ENCODE data around the gene TMEM170B.

GRCh38 chr6:11553824-11554223 lies 16.3 kb downstream of the TMEM170B start:
- TF ChIP-seq SMARCB1 (IDR thresholded peaks at IDR 0.05; ENCODE audit: insufficient read length, low read depth) = no peak
- TF ChIP-seq HMG20A (CRISPR knock-in tag; conservative IDR thresholded peaks at IDR 0.05) = no peak
- no peak for TF ChIP-seq BACH1 (tag; IDR thresholded peaks at IDR 0.05)
- no peak for TF ChIP-seq GTF2F1 (IDR thresholded peaks at IDR 0.05; ENCODE audit: low read depth, low read length)
- TF ChIP-seq XRCC5 (IDR thresholded peaks at IDR 0.05; ENCODE audit: low read depth, low read length) = no peak
- no peak for TF ChIP-seq RB1 (IDR thresholded peaks at IDR 0.05; ENCODE audit: low read depth)
- no peak for TF ChIP-seq SIX5 (IDR thresholded peaks at IDR 0.05; ENCODE audit: borderline replicate concordance in 1 of 2, insufficient read depth in 1 of 2, low read depth in 1 of 2, low read length in 2 of 2)
- no peak for TF ChIP-seq EZH2 (IDR thresholded peaks at IDR 0.05; ENCODE audit: borderline replicate concordance, low read depth, low read length)

Data from K562 (cell line).